Right lobe of liver (tissue), 4 donors: ENCODE data around the gene SLC26A8.

ENCODE experiments used
- CTCF ChIP-seq, 4 donors: fragments of 200-600 bp in 3 of 4; fragments of 450-650 bp in 1 of 4; IDR thresholded peaks; one replicate each; pipeline versions ENCODE4 v1.5.1 to v1.8.0; 2016 to 2022; ENCODE audit warnings: antibody characterized with exemption in 4 of 4, mild to moderate bottlenecking in 2 of 4
- POLR2A ChIP-seq: fragments of 450-650 bp; IDR thresholded peaks from one replicate; pipeline ENCODE4 v1.6.1; 2017; ENCODE audit warnings: antibody characterized with exemption, mild to moderate bottlenecking
- donor health status: DM: no; HTN: no; CAD: no.
- donor health status: DM: no; HTN: no; CAD: no.
- donor health status: DM: no; HTN: yes; CAD: no.

- TF ChIP-seq POLR2A (no peak), CTCF (IDR thresholded peaks at IDR 0.05) (no peak)
Observed at GRCh38 chr6:36019167-36019566, 5.3 kb downstream of the SLC26A8 start.
